Left kidney (tissue), 2 donors: ENCODE data around the gene DLL4. TPM values are rescaled to one million over a fixed set of nuclear protein-coding genes. Genes with fewer than 3 reads are reported as not detected.
"Not testable (repeated sequence)": the region's sequence is repeated elsewhere in the genome, so short reads cannot be mapped to it uniquely, and the experiment has no call there.

Experiments
- DNase-seq: peaks from one replicate; pipeline ENCODE4 v3.0.0-alpha.2; 2013
- polyA plus RNA-seq: library from polyadenylated mRNA; unstranded; fragments of 120-200 nt; gene quantifications from one replicate; pipeline ENCODE4 v1.2.1, GENCODE V29; 2013; ENCODE audit not compliant: insufficient read length

The DLL4 gene
- polyA plus RNA-seq, 1 donor, result 5.1 TPM

DNA sequence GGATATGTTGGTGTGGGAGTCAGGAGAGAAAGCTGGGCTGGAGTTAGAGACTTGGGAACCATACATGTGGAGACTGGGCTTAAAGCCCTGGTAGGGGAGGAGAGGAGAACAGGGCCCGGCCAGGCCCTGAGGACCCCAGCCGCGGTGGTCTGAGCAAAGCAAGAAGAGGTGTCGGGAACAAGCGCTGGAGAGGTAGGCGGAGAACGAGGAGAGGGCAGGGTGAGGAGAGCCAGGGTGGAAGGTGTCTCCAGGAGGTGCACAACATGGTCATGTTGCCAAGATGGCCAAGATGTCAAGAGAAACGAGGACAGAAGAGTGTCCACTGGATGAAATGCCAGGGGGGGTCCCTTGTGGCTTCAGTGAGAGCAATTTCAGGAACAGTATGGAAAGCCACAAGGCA is 29.6 kb downstream of the DLL4 start:
- DNase-seq, result no peak

DNA sequence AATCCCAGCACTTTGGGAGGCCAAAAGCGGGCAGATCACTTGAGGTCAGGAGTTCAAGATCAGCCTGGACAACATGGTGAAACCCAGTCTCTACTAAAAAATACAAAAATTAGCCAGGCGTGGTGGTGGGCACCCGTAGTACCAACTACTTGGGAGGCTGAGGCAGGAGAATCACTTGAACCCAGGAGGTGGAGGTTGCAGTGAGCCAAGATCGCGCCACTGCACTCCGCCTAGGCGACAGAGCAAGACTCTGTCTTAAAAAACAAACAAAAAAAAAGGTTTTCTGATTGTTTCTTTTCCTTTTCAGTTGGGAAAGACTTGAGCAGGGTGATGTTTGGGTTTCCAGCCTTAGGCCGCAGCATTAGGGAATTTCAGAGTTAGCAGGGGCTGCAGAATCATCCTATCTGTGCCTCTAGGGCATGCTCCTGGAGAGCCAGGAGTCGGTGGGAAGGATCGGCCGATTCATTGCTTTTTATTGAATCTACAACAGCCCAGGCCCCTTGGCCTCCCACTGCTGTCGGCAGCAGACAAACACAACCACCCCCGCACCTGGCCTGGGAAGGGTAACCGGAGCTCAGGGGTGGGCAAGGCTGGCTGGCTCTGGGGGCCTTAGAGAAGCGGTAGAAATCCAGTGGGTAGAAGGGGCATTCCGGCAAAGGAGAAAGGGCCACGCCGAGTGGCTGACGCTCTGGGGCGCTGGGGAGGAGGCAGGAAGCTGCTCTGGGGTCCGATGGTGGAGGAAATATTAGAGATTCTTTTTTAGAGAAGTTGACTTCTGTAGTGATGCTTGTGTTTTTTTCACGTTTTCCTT is 30.4 kb downstream of the DLL4 start:
- DNase-seq, result peak; percentile 74

DNA sequence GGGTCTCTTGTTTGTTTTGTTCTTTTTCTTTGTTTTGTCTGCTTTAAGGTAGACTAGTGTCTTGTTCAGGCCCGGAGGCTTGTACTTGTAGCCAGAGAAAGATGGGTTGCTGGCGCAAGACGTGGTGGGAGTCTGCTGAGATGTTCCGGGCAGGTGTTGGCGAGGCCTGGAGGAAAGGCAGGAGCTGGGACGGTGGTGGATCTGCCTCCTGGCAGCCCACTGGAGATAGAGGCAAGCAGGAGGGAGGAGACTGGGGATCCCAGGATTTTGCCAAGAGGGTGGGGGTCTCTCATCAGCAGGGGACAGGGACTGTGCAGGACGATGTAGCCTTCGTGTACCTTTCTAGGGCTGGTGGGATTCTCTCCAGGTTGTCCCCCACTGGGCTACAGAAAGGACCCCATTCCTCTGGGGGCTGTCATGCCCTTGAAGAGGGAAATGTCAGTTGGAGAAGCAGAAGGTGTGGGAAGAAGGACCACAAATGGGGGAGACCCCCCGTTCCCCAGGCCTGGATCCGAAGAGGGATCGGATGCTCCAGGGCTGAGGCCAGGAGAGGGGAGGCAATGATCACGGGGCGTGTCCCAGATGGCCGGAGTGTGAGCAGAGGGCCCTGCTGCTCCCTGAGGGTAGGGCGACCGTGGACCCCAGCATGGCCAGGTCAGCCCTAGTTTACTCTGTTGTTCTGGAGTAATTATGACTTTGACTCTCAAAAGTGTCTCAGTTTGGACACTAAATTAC is 31.2 kb downstream of the DLL4 start:
- no peak for DNase-seq

DNA sequence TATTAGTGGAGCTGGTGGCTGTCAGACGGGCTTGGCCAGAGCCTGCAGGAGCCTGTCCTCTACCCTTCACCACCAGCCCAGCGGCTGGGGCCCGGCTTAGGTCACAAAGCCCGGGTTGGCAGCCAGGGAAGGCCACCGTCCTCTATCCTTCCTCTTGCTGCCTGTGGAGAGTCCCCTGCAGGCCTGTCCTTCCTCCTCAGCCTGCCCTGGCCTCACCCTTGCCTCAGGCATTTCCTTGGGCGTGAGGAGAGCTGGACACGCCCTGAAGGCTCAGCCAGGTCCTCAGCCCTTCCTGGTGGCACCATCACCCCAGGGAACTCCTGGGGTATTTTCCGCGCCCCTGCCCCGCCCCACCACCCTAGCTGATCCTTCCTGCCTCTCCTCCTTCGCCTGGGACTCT is 31.8 kb downstream of the DLL4 start:
- no peak for DNase-seq

DNA sequence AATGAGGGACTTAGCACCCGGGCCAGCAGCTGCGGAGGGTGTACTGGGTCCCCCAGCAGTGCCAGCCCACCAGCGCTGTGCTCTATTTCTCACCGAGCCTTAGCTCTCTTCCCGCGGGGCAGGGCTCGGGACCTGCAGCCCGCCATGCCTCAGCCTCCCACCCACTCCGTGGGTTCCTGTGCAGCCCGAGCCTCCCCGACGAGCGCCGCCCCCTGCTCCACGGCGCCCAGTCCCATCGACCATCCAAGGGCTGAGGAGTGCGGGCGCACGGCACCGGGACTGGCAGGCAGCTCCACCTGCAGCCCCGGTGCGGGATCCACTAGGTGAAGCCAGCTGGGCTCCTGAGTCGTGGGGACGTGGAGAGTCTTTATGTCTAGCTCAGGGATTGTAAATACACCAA is 32.6 kb downstream of the DLL4 start:
- not testable (repeated sequence) for DNase-seq

DNA sequence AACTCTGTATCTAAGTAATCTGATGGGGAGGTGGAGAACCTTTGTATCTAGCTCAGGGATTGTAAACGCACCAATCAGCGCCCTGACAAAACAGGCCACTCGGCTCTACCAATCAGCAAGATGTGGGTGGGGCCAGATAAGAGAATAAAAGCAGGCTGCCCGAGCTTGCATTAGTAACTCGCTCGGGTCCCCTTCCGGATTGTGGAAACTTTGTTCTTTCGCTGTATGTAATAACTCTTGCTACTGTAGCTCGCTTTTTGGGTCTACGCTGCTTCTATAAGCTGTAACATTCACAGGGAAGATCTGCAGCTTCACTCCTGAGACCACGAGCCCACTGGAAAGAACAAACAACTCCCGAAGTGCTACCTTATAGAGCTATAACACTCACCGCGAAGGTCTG is 33.2 kb downstream of the DLL4 start:
- DNase-seq, result not testable (repeated sequence)

DNA sequence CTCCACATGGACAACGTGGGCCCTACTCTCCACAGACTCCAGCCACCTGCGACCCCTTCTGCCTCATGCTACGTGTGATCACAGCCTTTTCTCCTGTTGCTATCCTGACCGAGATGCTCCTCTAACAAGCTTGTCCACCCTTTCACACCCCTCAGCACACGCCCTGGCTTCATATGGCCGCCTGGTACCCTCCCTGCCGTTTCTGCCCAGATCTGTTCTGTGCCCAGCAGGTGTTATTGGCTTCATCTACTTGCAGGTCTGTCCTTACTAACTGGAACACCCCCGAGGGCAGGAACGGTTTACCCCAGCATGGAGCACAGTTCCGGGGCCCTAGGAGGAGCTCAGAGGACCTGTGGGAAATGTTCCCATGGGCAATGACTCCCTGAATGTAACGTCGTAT is 34.1 kb downstream of the DLL4 start:
- no peak for DNase-seq

DNA sequence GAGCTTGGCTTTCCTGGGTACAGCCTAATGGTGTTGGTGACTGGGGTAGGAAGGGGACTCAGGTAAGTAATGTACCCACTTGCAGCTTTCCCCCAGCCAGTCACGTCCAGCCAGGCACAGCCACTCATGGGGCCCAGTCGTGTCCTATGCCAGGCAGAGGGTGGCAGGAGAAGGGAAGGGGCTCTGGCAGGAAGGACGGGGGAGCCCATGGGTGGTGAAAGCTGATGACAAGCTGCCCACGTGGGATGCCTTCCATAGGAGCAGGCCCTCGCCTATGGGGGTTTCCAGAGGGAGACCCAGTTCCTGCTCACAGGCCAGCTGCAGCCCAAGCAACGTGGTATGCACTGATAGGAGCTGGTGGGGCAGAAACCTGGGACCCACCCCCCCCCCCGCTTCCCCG is 34.9 kb downstream of the DLL4 start:
- DNase-seq, result no peak

DNA sequence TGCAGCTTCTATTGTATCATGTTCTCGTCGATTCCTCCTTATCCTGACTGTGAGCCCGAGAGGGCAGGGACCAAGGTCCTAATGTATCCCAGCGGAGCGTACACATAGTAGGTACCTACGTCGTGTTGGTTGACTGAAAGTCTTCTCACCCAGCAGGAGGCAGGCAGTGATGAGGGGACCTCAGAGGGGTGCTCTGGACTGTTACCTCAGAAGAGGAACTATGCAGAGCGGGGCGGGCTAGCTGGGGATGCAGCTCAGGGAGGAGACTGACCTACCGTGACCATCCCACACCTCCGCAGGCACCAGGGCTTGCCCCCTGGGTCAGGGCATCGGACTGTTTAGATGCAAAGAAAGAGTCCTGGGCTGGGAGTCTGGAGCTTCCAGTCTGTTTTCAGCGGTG is 35.5 kb downstream of the DLL4 start:
- no peak for DNase-seq

DNA sequence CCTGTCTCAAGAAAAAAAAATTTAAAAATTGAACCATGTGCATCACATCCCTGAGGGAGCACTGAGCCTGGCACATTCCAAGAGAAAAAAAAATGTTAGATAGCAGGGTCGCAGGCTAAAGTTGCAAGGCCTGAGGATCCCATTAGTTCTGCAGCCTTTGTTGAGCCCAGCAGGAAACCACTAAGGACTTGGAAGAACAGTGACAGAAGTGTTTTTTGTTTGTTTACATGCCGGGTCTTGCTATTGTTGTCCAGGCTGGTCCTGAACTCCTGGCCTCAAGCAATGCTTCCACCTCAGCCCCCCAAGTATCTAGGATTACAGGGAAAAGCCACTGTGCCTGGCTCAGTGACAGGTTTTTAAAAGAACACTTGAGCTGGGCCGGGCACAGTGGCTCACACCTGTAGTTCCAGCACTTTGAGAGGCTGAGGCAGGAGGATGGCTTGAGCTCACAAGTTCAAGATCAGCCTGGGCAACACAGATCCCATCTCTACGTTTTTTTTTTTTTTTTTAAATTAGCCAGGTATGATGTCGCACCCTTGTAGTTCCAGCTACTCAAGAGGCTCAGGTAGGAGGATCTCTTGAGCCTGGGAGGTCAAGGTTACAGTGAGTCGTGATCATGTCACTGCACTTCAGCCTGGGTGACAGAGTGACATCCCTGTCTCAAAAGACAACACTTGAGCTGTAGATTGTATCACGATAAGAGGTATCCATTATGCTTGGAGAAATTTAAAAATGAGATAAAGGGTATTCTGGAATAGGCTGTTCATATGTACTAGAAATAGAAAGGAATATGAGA is 39.3 kb downstream of the DLL4 start:
- no peak for DNase-seq

DNA sequence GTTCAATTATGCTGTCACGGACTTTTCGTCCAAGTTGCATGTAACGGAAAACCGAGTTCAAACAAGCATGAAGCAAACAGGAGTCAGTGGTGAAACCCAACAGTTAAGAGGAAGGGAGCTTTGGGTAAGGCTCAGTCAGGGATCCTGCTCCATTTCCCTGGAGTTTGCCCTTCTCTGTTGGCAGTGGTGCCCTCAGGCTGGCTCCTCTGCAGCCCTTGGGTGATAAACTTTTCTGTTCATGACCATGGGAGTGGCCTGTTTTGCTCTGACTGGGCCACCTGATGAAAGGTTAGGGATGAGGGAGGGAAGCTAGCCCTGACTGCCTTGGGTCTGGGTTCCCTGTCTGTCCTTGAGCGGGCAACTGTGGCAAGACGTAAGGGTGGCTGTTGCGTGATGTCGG is 40.2 kb downstream of the DLL4 start:
- DNase-seq, result no peak

DNA sequence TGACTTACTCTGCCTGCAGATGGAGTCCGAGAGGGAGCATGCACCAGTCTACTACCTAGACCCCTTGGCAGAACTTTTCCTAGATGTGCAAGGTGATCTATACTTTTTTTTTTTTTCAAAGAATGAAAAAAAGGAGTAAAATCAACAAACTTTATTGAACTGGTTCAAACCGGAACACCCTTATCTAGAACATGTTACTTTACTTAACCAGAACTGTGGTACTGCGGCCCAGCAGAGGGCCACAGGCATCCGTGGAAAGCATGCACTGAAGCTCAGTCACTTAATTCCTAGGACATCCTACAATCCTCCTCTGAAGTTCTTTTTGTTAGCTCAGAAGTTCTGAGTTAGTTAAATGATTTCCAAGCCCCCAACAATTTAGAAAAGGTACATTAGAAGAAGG is 45.7 kb downstream of the DLL4 start:
- DNase-seq, result no peak

DNA sequence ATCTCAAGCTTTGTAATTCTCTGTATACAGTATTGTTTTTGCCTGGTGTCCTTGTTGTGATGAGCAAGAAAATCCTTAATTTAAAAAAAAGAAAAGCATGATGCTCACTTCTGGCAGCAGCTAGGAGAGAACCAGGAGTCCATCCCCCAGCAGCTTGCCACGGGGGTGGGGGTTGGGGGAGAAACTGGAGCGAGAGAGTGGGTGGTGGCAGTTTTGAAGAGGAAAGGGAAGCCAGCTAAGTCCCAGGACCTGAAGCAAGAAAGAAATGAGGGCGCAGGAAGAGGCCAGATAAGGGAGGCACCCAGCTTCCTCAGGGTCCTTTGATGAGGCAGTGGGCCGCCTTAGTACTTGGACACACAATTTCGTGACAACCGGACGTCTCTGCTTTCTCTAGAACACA is 47.7 kb downstream of the DLL4 start:
- no peak for DNase-seq

DNA sequence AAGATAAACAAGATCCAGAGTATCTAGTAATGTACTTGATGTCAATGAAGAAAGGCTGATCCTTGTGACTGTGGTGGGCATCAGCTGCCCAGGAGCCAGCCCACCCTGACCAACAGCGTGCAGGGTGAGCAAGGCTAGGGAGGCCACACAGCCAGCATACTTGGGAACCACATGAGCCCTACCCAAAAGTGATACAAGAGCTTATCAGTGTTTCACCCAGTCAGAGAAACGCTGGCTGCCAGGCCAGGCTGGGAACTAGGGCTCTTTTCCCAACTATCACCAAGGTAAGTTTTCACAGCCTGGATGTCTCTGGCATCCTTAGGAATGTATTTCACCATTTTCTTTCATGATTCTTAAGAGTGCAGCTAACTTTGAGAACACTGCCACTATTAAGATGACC is 49.0 kb downstream of the DLL4 start:
- DNase-seq, result no peak

DNA sequence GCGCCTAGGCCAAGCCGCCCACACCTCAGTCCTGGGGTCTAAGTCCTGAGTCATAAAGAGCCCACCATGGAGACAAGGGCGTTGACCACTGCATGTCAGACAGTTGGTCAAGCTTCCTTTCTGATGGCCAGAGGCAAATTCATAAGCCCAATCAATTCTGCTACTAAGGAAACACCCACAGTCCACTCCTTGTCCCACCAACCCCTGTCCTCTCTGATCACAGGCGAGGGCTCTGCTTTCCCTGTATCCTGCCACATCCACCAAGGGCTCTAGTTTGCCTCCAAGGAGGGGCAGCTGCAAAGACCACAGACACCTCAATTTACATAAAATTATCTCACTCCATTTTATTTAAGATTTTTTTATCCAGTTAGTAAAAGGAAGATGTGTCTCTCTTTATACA is 49.4 kb downstream of the DLL4 start:
- DNase-seq, result no peak

DNA sequence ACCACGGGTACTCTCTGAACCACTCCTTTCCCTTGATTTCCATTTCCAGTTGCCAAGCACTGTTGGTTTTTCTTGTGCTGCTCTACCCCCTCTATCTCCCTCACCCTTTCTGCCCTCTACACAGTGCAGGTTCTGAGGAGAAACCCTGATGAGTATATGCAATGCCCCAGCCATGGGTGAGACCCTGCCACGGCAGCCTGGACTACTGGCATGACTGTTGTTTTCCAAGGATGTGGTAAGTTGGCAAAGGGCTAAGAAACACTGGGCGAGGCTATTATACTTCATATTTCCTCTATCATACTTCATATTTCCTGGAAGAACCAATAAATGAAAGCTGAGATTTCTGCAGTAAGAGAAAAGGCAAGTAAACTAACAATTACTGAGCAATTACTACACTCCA is 52.0 kb downstream of the DLL4 start:
- no peak for DNase-seq

DNA sequence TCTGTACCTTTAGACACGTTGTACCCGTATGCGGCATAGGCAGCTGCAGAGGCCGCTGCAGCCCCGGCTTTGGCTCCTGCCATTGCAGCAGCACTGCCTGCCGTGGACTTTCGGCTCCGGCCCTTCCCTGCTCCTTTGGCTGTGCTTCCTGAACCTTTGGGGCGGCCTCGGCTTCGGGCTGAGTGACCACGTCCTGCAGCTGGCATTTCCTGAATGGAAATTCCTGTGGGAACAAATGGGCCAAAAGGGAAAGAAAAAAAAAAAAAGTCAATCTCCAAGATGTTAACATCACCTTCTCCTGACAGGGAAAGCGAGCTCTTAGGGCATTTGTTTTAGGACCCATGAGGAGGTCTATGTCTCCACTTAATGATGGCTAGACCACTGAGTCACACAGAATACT is 53.7 kb downstream of the DLL4 start:
- no peak for DNase-seq

DNA sequence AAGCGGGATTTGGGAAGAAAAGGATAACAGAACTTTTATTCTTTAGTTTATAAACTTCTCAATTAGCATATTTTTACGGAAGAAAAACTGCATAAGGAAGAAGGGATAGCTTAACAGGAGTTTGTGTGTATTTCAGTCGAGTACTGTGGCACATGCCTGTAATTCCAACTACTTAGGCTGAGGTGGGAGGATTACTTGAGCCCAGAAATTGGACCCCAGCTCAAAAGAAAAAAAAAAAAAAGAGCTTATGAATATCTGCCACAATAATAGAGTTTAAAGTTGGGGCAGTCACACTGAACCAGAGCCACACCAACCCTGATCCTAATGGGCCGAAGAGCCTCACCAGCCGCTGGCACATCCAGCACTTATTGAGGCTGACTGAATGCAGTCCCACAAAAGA is 55.3 kb downstream of the DLL4 start:
- DNase-seq, result no peak

DNA sequence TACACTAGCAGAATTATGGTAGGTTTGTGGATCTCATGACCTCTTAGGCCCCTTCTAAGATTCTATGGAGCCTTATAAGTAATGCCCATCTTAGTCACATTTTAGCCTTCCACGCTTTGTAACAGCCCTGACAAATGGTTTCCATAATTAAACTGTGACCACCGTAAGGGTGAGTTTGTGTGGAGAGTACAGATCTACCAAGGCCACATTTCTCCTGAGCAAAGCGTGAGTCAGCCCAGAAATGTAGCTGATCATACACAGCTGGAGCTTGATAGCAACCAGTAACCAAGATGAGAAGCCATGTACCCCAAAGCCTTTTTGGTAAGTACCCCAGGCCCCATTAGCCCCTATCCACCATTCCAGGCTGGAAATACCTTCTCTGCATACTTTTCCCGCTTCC is 55.8 kb downstream of the DLL4 start:
- no peak for DNase-seq

DNA sequence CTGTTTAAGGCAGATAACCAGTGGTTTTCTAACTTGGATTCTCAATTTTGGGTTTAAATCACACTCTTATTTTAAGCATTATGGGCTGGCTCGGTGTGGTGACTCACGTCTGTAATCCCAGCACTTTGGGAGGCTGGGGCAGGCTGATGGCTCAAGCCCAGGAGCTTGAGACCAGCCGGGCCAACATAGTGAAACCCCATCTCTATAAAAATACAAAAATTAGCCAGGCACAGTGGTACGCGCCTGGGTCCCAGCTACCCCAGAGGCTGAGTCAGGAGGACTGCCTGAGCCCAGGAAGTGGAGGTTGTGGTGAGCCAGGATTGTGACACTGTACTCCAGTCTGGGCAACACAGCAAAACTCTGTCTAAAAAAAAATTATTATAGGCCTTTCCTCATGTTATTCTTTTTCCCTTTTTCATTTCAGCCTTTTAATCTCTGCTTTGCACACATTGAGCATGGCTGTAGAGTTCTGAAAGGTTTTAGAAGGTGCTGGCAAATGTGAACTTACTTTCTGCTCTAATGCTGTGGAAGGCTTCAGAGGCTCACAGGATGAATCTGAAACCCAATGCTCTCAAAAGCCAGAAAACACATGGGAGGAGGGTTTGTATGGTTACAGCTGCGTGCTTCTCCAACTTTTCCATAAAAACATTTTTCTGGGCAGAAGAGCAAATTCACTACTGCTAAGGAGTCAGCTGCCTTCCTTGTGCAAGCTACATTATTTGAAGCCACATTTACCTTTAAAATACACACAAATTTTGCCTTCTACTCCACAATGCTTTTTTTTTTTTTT is 56.6 kb downstream of the DLL4 start:
- DNase-seq, result no peak

DNA sequence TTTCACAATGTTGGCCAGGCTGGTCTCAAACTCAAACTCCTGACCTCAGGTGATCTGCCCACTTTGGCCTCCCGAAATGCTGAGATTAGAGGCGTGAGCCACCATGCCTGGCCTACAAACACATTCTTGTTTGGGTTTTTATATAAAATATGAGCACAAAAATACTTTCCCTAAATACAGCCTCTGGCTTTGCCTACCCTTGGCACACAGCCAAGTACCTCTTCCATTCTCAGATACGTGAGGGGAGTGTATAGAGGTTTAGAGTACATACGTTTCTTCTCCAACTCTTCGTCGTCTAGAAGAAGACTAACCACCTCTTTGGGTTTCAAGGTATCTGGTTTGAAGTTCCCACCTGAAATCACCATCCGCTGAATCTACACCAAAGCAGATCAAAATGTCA is 57.7 kb downstream of the DLL4 start:
- no peak for DNase-seq

DNA sequence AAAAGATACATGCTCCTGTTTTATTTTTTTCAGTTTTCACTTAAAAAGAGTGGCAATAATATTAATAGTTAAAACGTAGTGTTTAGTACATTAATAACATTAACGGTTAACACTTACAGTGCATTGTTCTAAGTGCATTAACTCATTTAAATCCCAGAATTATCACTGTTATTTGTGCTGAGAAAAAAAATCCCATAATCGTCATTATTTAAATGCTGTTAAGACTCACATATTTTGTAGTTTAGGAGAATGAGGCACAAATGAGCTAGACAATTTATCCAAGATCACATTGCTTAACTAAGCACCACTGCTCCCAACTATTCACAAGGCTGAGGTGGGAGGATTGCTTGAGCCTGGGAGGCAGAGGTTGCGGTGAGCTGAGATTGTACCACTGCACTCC is 59.0 kb downstream of the DLL4 start:
- DNase-seq, result no peak
